ENCODE results near the gene PSME4. TPM values are rescaled to one million over a fixed set of nuclear protein-coding genes. Genes with fewer than 3 reads are reported as not detected.

PSME4 gene
- total RNA-seq, 1 donor from 2014 or later: 43.9 TPM

- Mint-ChIP-seq H3K4me1 (ENCODE audit: unreplicated experiment) (no peaks in the 10 kb centered on the region), H3K27ac (ENCODE audit: unreplicated experiment) (no peak overlapping the region), H3K36me3 (ENCODE audit: unreplicated experiment) (peaks cover 27% of the 10 kb centered on the region), H3K4me3 (ENCODE audit: unreplicated experiment) (no peak overlapping the region), H3K9me3 (ENCODE audit: unreplicated experiment) (no peaks in the 10 kb centered on the region), H3K27me3 (ENCODE audit: unreplicated experiment) (no peaks in the 10 kb centered on the region)
- no peak for DNase-seq (ENCODE audit: extremely low spot score, unreplicated experiment)
- TF ChIP-seq CTCF (IDR thresholded peaks at IDR 0.05): no peak
Measured at GRCh38 chr2:53820711-53821110, 150.1 kb downstream of the PSME4 start.

- no peak for TF ChIP-seq CTCF (IDR thresholded peaks at IDR 0.05)
- H3K4me1 Mint-ChIP-seq (ENCODE audit: unreplicated experiment): no peaks in the 10 kb centered on the region
- H3K27ac Mint-ChIP-seq (ENCODE audit: unreplicated experiment): no peak overlapping the region
- H3K27me3 Mint-ChIP-seq (ENCODE audit: unreplicated experiment): no peaks in the 10 kb centered on the region
- DNase-seq (ENCODE audit: extremely low spot score, unreplicated experiment): no peak
- H3K9me3 Mint-ChIP-seq (ENCODE audit: unreplicated experiment): no peaks in the 10 kb centered on the region
- no peak overlapping the region for H3K4me3 Mint-ChIP-seq (ENCODE audit: unreplicated experiment)
- peaks cover 33% of the 10 kb centered on the region for H3K36me3 Mint-ChIP-seq (ENCODE audit: unreplicated experiment)
Measured at GRCh38 chr2:53820048-53820447, 150.7 kb downstream of the PSME4 start.

- Mint-ChIP-seq H3K9me3 (ENCODE audit: unreplicated experiment) (no peaks in the 10 kb centered on the region), H3K4me1 (ENCODE audit: unreplicated experiment) (no peaks in the 10 kb centered on the region), H3K36me3 (ENCODE audit: unreplicated experiment) (peaks cover 36% of the 10 kb centered on the region), H3K27ac (ENCODE audit: unreplicated experiment) (no peak overlapping the region), H3K4me3 (ENCODE audit: unreplicated experiment) (no peak overlapping the region), H3K27me3 (ENCODE audit: unreplicated experiment) (no peaks in the 10 kb centered on the region)
- no peak for TF ChIP-seq CTCF (IDR thresholded peaks at IDR 0.05)
- DNase-seq (ENCODE audit: extremely low spot score, unreplicated experiment): no peak
Measured at GRCh38 chr2:53819634-53820033, 151.2 kb downstream of the PSME4 start.

GRCh38 chr2:53818854-53819435 is 151.8 kb downstream of the PSME4 start:
- no peaks in the 10 kb centered on the region for H3K4me1 Mint-ChIP-seq (ENCODE audit: unreplicated experiment)
- TF ChIP-seq CTCF (IDR thresholded peaks at IDR 0.05): no peak
- H3K4me3 Mint-ChIP-seq (ENCODE audit: unreplicated experiment): no peak overlapping the region
- DNase-seq (ENCODE audit: extremely low spot score, unreplicated experiment): no peak
- no peaks in the 10 kb centered on the region for H3K9me3 Mint-ChIP-seq (ENCODE audit: unreplicated experiment)
- no peaks in the 10 kb centered on the region for H3K27me3 Mint-ChIP-seq (ENCODE audit: unreplicated experiment)
- peaks cover 38% of the 10 kb centered on the region for H3K36me3 Mint-ChIP-seq (ENCODE audit: unreplicated experiment)
- H3K27ac Mint-ChIP-seq (ENCODE audit: unreplicated experiment): no peak overlapping the region

Small RNAs within 50 kb of the gene (microRNA-seq; reads per million reads assigned to microRNA genes)
- gene MIR3682 (ENCODE audit: unreplicated experiment): not detected

Other genes starting within 250 kb of the PSME4 start
- gene CHAC2, start 203.2 kb downstream of the PSME4 start, total RNA-seq: 1.5 and 2.2 TPM in 2 replicates
- 21.6 and 21.8 TPM in 2 replicates for gene ASB3, start 184.0 kb downstream of the PSME4 start, total RNA-seq
- 50.6 and 57.0 TPM in 2 replicates for gene ERLEC1, start 183.9 kb downstream of the PSME4 start, total RNA-seq
- gene GPR75, start 111.0 kb downstream of the PSME4 start, total RNA-seq: 1.1 and 1.2 TPM in 2 replicates
- 8.9 and 10.4 TPM in 2 replicates for gene ACYP2, start 144.6 kb upstream of the PSME4 start, total RNA-seq